ENCODE data around the gene BCLAF1.
A peak's percentile ranks its signal among the peaks of the same experiment; 100 is the strongest.

BCLAF1 gene

GRCh38 chr6:136334465-136334846 lies 44.8 kb upstream of the BCLAF1 start:
- no peak for TF ChIP-seq CTCF (IDR thresholded peaks at IDR 0.05; ENCODE audit: control insufficient read depth, extremely low read depth, insufficient read depth)
- H3K4me3 ChIP-seq (ENCODE audit: low read depth, low read length) = no peak overlapping the region
- DNase-seq (ENCODE audit: low read depth) = no peak

- TF ChIP-seq CTCF (IDR thresholded peaks at IDR 0.05; ENCODE audit: control insufficient read depth, extremely low read depth, insufficient read depth) = no peak
- H3K4me3 ChIP-seq (ENCODE audit: low read depth, low read length) = no peak overlapping the region
- no peak for DNase-seq (ENCODE audit: low read depth)
Measured at GRCh38 chr6:136333824-136334464, 44.3 kb upstream of the BCLAF1 start.

GRCh38 chr6:136331461-136331860 lies 41.8 kb upstream of the BCLAF1 start:
- TF ChIP-seq CTCF (IDR thresholded peaks at IDR 0.05; ENCODE audit: control insufficient read depth, extremely low read depth, insufficient read depth) = no peak
- DNase-seq (ENCODE audit: low read depth) = no peak
- no peak overlapping the region for H3K4me3 ChIP-seq (ENCODE audit: low read depth, low read length)

- no peak overlapping the region for H3K4me3 ChIP-seq (ENCODE audit: low read depth, low read length)
- DNase-seq (ENCODE audit: low read depth) = no peak
- TF ChIP-seq CTCF (IDR thresholded peaks at IDR 0.05; ENCODE audit: control insufficient read depth, extremely low read depth, insufficient read depth) = no peak
Measured at GRCh38 chr6:136330634-136331033, 41.0 kb upstream of the BCLAF1 start.

- no peak overlapping the region for H3K4me3 ChIP-seq (ENCODE audit: low read depth, low read length)
- peak; percentile 68 for DNase-seq (ENCODE audit: low read depth)
Measured at GRCh38 chr6:136326038-136326553, 36.5 kb upstream of the BCLAF1 start.

GRCh38 chr6:136324686-136325380 lies 35.2 kb upstream of the BCLAF1 start:
- H3K4me3 ChIP-seq (ENCODE audit: low read depth, low read length) = no peak overlapping the region
- DNase-seq (ENCODE audit: low read depth) = no peak
- TF ChIP-seq CTCF (IDR thresholded peaks at IDR 0.05; ENCODE audit: control insufficient read depth, extremely low read depth, insufficient read depth) = no peak

More at GRCh38 chr6:136326038-136326553, 36.5 kb upstream of the BCLAF1 start:
- TF ChIP-seq CTCF (IDR thresholded peaks at IDR 0.05; ENCODE audit: control insufficient read depth, extremely low read depth, insufficient read depth) = no peak

All from LNCaP clone FGC (cell line).